ENCODE measurements around the gene TMEM74B. TPM values are rescaled to one million over a fixed set of nuclear protein-coding genes. Genes with fewer than 3 reads are reported as not detected.

TMEM74B gene
- total and polyA plus RNA-seq, 2 of the 8 experiments (the other 6 are each of a cell fraction or from before 2014, with no cell fraction given) = 4.0 to 6.4 TPM

- Histone ChIP-seq H3K9ac (replicated peaks in 1 of 4; ENCODE audit: extremely low read depth in 1 of 4, low read depth in 3 of 4, low read length in 3 of 4) (no peak overlapping the region), H3K23me2 (ENCODE audit: low read depth, low read length) (peaks cover 11% of the 10 kb centered on the region; the same call in 1 of the 2 replicates), H4K91ac (replicated peaks; ENCODE audit: insufficient read length, low read length) (peak overlapping the region; percentile 30), H2AK5ac (ENCODE audit: low read depth, low read length) (peak overlapping the region; percentile 87; the same call in 1 of the 2 replicates), H3K4me3 (ENCODE audit: extremely low read depth in 1 of 4, insufficient read depth in 2 of 4, low read depth in 3 of 4, low read length in 4 of 4) (no peak overlapping the region), H2BK120ac (replicated peaks; ENCODE audit: low read depth, low read length) (peak overlapping the region; percentile 16), H3K79me1 (ENCODE audit: low read depth, low read length) (0 out of 2 replicates have a peak, but pooled peaks cover 2% of the 10 kb centered on the region), H3K27ac (ENCODE audit: low read depth, low read length) (no peak overlapping the region), H4K20me1 (replicated peaks in 1 of 2; ENCODE audit: control insufficient read depth in 1 of 2, insufficient read depth in 2 of 2, low read length in 2 of 2) (peaks cover 0 to 5% of the 10 kb centered on the region in 2 experiments), H3K4me1 (replicated peaks in 1 of 4; ENCODE audit: control insufficient read depth in 3 of 4, insufficient read depth in 4 of 4, low read length in 3 of 4) (peaks cover 0 to 14% (median 8%) of the 10 kb centered on the region in 4 experiments; a peak in 5 of 7 replicates), H3K18ac (ENCODE audit: extremely low read depth, low read length) (peak overlapping the region; percentile 34; the same call in 1 of the 2 replicates), H2BK12ac (ENCODE audit: low read depth, low read length) (peak overlapping the region; percentile 91), H3K14ac (ENCODE audit: insufficient read length) (no peak overlapping the region), H2BK20ac (ENCODE audit: low read length) (no peak overlapping the region), H2BK5ac (ENCODE audit: low read depth, low read length) (peak overlapping the region; percentile 37; the same call in 1 of the 2 replicates), H4K5ac (ENCODE audit: insufficient read length, low read depth, low read length) (no peak overlapping the region), H2AFZ (ENCODE audit: low read length) (no peak overlapping the region), H3K9me3 (ENCODE audit: insufficient read depth in 2 of 2, low read depth in 1 of 2, low read length in 1 of 2) (no peaks in the 10 kb centered on the region), H3K4me2 (ENCODE audit: insufficient read depth in 1 of 2, low read depth in 2 of 2, low read length in 2 of 2) (peak overlapping the region; percentile 15 to 63; a peak in 2 of 4 replicates), H3K4ac (replicated peaks; ENCODE audit: insufficient read length, low read depth, low read length) (no peak overlapping the region), H3K27me3 (replicated peaks in 1 of 4; ENCODE audit: control insufficient read depth in 3 of 4, extremely low read depth in 1 of 4, insufficient read depth in 3 of 4, low read length in 3 of 4) (peaks cover 8 to 35% (median 26%) of the 10 kb centered on the region in 4 experiments), H4K8ac (ENCODE audit: extremely low read depth, insufficient read depth, low read length) (no peak overlapping the region), H3K36me3 (ENCODE audit: control insufficient read depth in 2 of 4, insufficient read depth in 4 of 4, low read length in 3 of 4) (no peaks in the 10 kb centered on the region; a peak in 1 of 8 replicates), H3K79me2 (ENCODE audit: control insufficient read depth in 1 of 2, insufficient read depth in 2 of 2, low read length in 2 of 2) (no peaks in the 10 kb centered on the region), H2BK15ac (ENCODE audit: low read length) (peak overlapping the region; percentile 36), H3K23ac (ENCODE audit: insufficient read length) (no peak overlapping the region), H3K56ac (replicated peaks; ENCODE audit: insufficient read length, low read depth, low read length) (no peak overlapping the region)
- ChIA-PET POLR2A (ENCODE audit: partially characterized antibody) (interaction anchor here (1.0 kb wide), 1 partner anchor 13 kb away, joined by 3 read pairs; no protein-coding TSS in a partner anchor), CTCF (ENCODE audit: partially characterized antibody) (interaction anchor here (1.0 to 5.0 kb wide), 11 partner anchors 10 to 272 kb away, joined by 3 to 34 read pairs (median 4); no protein-coding TSS in a partner anchor)
- DNase-seq (ENCODE audit: low read depth in 1 of 2, low spot score in 2 of 2) = no peak
- FAIRE-seq = no peak
- WGBS, 2 experiments (ENCODE audit: extremely low coverage in 1 of 2, insufficient coverage in 1 of 2, insufficient read length in 1 of 2, insufficient replicate concordance in 2 of 2, low coverage in 1 of 2, low lambda C conversion rate in 2 of 2, missing lambda C conversion rate in 1 of 2) = 74% methylated on average over 13 of the region's 13 CpGs; no CpG with 5 or more reads in 1 of the 2 experiments
- TF ChIP-seq HDAC2 (IDR thresholded peaks at IDR 0.05; ENCODE audit: borderline replicate concordance in 1 of 2, low read depth in 2 of 2, low read length in 2 of 2) = no peak
- TF ChIP-seq CTCF (IDR thresholded peaks at IDR 0.05; ENCODE audit: control extremely low read depth in 1 of 3, insufficient read depth in 1 of 3, low read depth in 1 of 3, low read length in 3 of 3) = no peak
- TF ChIP-seq TEAD4 (IDR thresholded peaks at IDR 0.05; ENCODE audit: low read depth, low read length) = no peak
- TF ChIP-seq CHD2 (IDR thresholded peaks at IDR 0.05; ENCODE audit: low read length) = no peak
- no peak for TF ChIP-seq USF2 (IDR thresholded peaks at IDR 0.05; ENCODE audit: low read length)
Measured at GRCh38 chr20:1186367-1186991, 1.7 kb upstream of the TMEM74B start.
